Germinal center (tissue), 1 donor: Measurements from ENCODE around the gene LSM3.

Experiments used
- DNase-seq: peaks from one replicate; pipeline ENCODE4 v3.0.0; 2012; ENCODE audit warnings: mixed read lengths, low spot score

Gene LSM3

GRCh38 chr3:14200841-14201240 is 22.2 kb downstream of the LSM3 start:
- no peak for DNase-seq

DNA sequence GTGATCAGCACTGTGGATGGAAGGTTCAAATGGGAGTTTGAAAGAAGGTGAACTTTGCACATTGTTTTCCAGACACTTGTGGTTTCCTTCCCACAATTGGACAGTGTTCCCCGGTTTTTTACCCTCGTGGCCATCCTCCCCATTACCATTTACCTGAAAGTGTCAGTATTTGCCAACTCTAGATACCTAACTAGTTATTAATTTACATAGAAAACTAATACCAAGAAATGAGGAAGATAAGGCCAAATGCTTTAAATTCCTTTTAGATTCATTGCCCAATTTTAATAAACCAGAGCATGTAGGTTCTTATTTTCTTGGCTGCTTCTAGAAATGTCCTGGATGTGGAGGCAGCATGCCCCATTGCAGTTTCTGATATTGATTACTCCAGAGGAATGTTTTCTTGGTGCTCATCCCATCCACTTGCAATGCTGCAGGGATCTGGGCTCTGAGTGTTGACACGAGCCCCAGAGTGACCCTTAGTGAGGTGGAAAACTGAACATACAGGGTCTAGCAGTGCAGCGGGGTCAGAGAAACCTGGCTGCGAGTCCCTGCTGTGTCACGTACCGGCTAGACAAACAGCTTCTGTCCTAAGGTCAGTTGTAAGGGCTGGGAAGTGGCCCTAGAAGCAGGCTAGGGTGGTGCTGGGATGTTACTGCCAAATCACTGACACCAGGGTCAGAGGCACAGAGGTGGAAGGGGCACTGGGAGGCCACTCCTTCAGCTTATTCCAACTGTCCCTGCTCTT is 23.5 kb downstream of the LSM3 start:
- DNase-seq, result no peak

DNA sequence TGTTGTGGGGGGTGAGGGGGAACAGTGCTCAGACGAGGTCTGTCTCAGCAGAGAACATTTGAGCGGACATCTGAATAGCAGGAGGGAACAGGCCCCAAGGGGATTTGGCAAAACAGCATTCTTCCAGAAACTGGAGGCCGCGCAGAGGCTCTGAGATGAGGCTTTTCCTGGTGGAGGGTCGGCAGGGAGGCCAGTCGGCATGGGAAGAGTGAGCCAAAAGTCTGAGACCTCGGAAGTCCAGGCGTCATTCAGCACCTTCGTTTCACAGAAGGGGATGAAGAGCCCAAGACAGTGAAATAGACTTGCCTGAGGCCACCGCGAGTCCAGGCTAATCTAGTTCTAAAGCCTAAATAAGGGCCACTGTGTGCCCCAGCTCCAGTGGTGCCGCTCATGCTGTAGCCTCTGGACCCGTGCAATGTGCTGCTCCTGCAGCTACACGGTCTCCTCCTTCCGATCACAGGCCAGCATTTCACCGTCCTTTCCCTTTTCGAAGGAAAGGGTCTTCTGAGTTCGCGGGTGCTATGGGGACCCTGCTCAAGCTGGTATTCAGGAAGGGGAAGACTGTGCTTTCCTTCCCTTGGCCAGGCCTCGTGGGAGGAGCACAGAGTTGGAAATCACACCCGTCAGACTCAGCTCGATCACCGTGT is 24.4 kb downstream of the LSM3 start:
- DNase-seq, result no peak

- peak; percentile 76 for DNase-seq
Measured at GRCh38 chr3:14203521-14204079, 25.0 kb downstream of the LSM3 start.

DNA sequence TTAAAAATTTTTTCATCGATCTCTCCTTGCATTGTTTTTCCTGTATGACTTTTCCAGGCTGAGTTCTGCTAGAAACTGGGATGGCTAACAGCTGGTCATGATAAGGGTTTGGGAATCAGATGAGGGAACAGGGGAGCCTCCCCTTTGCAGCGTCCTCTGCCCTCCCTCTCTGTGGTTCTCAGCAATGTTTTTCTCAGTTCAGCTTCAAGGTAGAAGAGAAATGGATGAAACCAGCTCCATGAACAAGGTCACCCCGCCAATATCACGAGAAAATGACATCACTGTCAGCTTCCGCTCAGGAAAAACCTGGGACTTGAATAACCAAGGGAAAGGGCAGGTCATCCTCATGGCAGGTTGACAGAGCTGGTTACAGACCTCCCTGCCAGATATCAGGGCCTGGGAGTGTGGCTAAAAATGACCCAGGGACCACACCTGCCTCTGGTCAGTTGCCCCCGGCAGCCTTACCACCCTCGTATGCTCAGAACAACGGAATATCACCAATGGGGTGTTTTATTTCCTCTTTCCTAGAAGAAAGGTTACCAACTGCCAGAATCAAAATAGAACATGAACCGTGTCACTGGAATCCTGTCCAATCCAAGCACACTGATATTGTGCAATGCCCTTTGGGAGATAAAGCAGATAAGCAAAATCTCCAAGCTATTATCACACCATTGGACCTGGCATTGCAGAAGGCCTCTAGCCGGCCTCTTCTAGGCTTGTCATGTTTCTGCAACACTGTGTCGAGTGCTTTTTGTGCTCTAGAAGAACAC is 26.1 kb downstream of the LSM3 start:
- DNase-seq, result no peak

GRCh38 chr3:14206548-14207177 is 28.0 kb downstream of the LSM3 start:
- DNase-seq, result no peak

- no peak for DNase-seq
Measured at GRCh38 chr3:14208168-14208567, 29.6 kb downstream of the LSM3 start.

DNA sequence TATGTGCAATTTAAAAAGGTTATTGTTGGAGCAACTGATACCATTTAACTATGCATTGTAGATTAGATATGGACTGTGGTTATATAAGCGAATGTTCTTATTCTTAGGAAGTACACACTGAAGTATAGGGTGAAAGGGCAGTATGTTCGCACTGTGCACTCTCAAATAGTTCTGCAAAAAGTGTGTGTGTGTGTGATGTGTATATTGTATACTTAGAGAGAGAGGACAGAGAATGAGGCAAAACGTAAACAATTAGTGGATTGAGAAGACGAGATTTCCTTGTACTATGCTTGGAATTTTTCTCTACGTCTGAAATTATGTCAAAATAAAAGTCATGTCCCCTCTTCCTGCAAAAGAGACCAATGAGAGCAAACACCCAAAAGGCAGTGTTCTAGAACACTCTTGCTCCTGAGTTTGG is 30.4 kb downstream of the LSM3 start:
- DNase-seq, result no peak

GRCh38 chr3:14209581-14210289 is 31.1 kb downstream of the LSM3 start:
- DNase-seq, result no peak

GRCh38 chr3:14210290-14210688 is 31.7 kb downstream of the LSM3 start:
- DNase-seq, result no peak

DNA sequence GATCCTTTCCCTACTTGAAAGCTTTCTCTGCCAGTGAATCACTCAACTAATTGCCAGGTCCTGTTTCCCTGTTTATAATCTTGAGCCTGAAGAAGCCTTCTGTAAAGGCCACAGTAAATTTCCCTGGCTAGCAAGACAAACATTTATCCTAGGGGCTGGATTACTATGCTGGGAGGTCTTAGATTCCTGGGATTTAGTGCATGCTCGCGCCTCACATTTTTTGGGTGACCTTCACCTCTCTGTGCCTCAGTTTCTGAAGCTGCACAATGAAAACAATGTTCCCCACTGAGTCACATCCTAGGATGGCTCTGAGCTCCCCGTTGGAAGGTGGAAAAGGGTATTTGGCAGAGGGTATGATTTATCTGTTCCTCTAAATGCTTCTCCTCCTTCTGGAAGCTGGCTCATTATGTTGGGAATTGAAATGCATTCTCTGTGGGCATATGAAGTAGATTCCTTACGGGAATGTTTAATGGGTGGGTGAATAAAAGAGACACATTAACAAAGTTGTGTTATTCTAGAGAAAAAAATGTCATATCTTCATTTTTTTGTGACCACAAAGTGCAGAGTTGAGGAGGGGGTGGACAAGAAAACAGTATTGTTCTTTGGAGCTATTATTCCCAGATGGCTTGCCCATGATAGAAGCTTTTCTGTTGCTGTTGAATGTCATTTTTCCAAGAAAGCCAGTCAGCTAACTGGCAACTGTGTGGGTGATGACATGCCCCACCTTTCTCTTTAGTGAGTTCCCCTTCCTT is 32.4 kb downstream of the LSM3 start:
- DNase-seq, result no peak

- no peak for DNase-seq
Measured at GRCh38 chr3:14211621-14212020, 33.0 kb downstream of the LSM3 start.

- DNase-seq, result no peak
Measured at GRCh38 chr3:14212032-14212431, 33.4 kb downstream of the LSM3 start.

DNA sequence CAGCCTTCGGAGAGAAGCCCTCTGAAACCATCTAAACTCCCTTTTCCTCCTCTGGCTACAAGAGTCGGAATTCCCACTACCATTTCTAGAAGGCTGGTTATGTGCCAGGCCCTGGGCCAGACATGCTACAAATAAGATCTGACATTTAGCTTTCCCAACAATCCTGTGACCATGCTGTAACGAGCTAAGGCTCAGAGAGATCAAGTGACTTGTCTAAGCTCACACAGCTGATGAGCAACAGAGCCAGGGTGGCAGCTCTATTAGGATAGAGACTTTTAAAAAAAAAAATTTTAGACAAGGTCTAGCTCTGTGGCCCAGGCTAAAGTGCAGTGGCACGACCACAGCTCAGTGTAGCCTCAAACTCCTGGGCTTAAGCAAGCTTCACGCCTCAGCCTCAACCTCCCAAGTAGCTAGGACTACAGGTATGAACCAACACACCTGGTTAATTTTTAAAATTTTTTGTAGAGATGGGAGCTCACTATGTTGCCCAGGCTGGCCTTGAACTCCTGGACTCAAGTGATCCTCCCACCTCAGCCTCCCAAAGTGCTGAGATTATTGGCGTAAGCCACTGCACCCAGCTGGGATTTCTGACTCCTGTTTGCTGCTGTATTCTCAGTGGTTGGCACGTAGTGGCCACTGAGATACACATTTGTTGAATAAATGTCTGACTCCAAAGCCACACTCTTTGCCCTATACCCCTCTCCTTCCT is 34.6 kb downstream of the LSM3 start:
- no peak for DNase-seq

DNA sequence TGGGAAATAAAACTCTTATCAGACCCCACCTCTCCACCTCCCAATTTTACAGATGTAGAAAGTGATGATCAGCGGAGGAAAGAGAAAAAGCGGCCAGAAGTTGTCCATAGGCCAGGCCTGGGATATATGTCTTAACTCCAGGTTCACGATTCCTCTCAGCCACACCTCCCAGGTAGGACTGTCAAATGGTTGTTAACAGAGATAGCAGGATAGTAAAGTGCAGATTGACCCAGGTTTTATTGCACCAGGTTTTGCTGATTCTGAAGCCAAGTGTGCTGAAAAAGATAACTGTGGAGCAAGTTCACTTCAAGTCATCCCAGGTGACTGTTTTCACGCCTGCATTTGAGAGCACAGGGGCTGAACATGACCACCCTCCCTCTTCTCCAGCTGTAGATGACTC is 36.1 kb downstream of the LSM3 start:
- no peak for DNase-seq

GRCh38 chr3:14216257-14217048 is 37.8 kb downstream of the LSM3 start:
- DNase-seq, result peak; percentile 60

DNA sequence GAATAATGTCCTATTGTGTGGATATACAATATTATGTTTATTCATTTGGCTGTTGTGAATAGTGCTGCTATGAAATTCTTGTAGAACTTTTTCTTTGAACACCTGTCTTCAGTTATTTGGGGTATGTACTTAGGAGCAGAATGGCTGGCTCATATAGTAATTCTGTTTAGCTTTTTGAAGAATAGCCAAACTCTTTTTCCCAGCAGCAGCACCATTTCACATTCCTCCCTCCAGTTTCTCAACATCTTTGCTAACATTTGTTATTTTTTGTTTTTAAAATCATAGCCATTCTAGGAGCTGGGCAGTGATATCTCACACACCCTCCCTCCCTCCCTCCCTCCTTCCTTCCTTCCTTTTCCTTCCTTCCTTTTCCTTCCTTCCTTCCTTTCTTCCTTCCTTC is 39.7 kb downstream of the LSM3 start:
- DNase-seq, result no peak

- no peak for DNase-seq
Measured at GRCh38 chr3:14220933-14221332, 42.3 kb downstream of the LSM3 start.

DNA sequence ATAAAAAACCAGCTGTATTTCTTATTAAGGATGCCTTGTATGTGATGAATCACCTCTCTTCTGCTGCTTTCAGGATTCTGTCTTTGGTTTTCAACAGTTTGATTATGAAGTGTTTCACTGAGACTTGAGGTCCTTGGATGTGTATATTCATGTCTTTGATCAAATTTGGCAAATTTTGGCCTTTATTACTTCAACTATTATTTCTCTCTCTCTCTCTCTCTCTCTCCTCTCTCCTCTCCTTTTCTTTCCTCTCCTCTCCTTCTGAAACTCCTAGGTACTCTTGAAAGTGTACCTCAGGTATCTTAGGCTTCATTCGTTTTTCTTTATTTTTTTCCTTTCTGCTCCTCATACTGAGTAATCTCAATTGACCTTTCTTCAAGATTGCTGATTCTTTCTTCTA is 43.3 kb downstream of the LSM3 start:
- DNase-seq, result no peak
